Measurements from ENCODE around the gene FAM78A. TPM values are rescaled to one million over a fixed set of nuclear protein-coding genes. Genes with fewer than 3 reads are reported as not detected.

The FAM78A gene
- total and polyA plus RNA-seq, 2 experiments from 2014 or later = 0.23 to 1.1 TPM

DNA sequence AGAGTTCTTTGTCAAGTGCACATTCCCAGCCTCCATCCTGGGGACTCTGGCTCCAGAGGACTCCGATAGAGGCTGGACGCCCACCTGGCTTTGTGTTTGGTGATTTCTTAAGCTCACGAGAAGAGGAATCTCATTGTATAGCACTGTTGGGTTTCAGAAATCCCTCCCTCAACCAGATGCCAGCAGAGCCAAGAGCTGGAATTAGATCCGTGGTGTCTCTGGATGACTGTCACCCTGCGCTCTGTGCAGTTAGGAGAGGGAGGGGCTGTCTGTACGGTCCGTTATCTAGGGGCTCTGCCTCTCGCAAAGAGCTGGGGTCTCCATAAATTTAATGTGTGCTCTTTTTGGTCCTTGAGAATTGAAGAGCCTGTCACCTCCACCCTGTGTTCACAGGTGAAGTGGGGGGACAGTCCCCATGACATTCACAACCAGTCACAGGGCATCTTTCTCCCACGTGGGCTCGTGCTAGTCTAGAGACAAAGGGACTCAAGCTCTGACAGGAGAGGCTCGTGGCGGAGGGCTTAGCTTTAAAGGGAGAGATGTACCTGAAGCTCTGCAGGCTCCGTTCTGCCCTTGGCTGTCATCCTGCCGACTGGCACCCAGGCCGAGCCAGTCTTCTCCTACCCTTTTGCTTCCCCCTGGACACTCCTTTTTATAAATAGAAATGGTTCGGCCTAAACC, 41.4 kb downstream of the FAM78A start:
- peaks cover 12% of the 10 kb centered on the region; the same call in 1 of the 2 replicates for H3F3A ChIP-seq (ENCODE audit: insufficient read depth)
- no peak for DNase-seq
- no peaks in the 10 kb centered on the region; the same call in 1 of the 2 replicates for H3K36me3 ChIP-seq (ENCODE audit: low read depth)
- no peaks in the 10 kb centered on the region for H3K79me2 ChIP-seq (ENCODE audit: insufficient read depth)
- 83% methylated on average over 16 of the region's 16 CpGs for WGBS, 2 experiments (ENCODE audit: low coverage in 1 of 2, low lambda C conversion rate in 2 of 2, missing lambda C conversion rate in 2 of 2)
- in situ Hi-C loops (cut with MboI) = no loop called here
- no peak overlapping the region for H3K9ac ChIP-seq
- H3K4me2 ChIP-seq (ENCODE audit: unreplicated experiment) = no peak overlapping the region
- no peaks in the 10 kb centered on the region for H4K20me1 ChIP-seq (ENCODE audit: insufficient read depth)
- H3K27me3 ChIP-seq (replicated peaks; ENCODE audit: insufficient read depth) = no peaks in the 10 kb centered on the region
- H3K4me3 ChIP-seq = no peak overlapping the region
- H3K4me1 ChIP-seq (ENCODE audit: insufficient read depth) = peaks cover 10% of the 10 kb centered on the region
- H2AFZ ChIP-seq = no peak overlapping the region
- no peak overlapping the region for H3K27ac ChIP-seq
- no peaks in the 10 kb centered on the region for H3K9me3 ChIP-seq (ENCODE audit: low read depth)
- H3K9me2 ChIP-seq (ENCODE audit: insufficient read depth) = no peaks in the 10 kb centered on the region
- TF ChIP-seq EZH2 (IDR thresholded peaks at IDR 0.05; ENCODE audit: insufficient read depth, poor library complexity, severe bottlenecking) = no peak
- TF ChIP-seq EZH2phosphoT487 (IDR thresholded peaks at IDR 0.05; ENCODE audit: insufficient read depth, low read depth) = no peak

DNA sequence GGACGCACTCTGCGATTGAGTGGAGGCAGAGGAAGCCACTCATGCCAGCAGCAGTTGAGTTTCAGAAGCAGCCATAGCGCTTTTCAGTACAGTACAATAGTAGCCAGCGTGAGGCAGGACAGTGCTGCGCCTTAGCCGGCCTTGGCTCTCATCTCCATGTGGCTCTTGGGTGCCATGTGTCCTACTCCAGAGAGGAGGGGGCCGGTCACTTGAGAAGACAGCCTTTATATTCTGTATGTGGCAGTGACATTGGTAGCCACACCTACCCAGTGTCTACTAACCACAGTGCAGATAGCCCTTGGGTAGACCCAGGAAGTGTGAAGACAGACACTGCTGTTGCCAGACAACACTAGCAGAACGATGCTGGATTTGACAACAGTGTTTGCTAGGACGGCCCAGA, 42.3 kb downstream of the FAM78A start:
- H3K36me3 ChIP-seq (ENCODE audit: low read depth) = no peaks in the 10 kb centered on the region; the same call in 1 of the 2 replicates
- TF ChIP-seq EZH2phosphoT487 (IDR thresholded peaks at IDR 0.05; ENCODE audit: insufficient read depth, low read depth) = no peak
- no peak for TF ChIP-seq EZH2 (IDR thresholded peaks at IDR 0.05; ENCODE audit: insufficient read depth, poor library complexity, severe bottlenecking)
- in situ Hi-C loops (cut with MboI) = no loop called here

DNA sequence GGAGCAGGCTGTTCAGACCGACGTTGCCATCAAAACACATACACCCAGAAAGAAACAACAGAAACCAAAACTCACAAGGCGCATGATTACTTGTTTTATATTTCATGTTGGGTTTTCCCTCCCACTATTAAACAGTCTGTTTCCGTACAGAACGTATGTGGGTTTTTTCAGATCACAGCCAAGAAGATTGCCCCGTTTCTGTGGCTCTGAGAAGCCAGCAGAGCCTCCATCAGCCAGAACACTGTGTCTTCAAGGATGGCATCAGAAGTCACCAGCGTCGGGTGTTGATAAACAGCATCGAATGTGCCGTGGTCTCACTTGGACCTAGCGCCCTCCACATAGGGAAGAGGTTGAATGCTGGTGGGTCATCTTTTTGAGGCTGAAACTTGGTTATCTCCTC, 42.8 kb downstream of the FAM78A start:
- in situ Hi-C loops (cut with MboI) = no loop called here
- DNase-seq = no peak

More for the DNA sequence above, 42.3 kb downstream of the FAM78A start:
- Histone ChIP-seq H3F3A (ENCODE audit: insufficient read depth) (peaks cover 12% of the 10 kb centered on the region; the same call in 1 of the 2 replicates), H3K27me3 (replicated peaks; ENCODE audit: insufficient read depth) (no peaks in the 10 kb centered on the region), H3K4me3 (no peak overlapping the region), H3K9me3 (ENCODE audit: low read depth) (no peaks in the 10 kb centered on the region), H3K9ac (no peak overlapping the region), H3K79me2 (ENCODE audit: insufficient read depth) (no peaks in the 10 kb centered on the region), H2AFZ (no peak overlapping the region), H4K20me1 (ENCODE audit: insufficient read depth) (no peaks in the 10 kb centered on the region), H3K9me2 (ENCODE audit: insufficient read depth) (no peaks in the 10 kb centered on the region), H3K4me2 (ENCODE audit: unreplicated experiment) (no peak overlapping the region), H3K27ac (no peak overlapping the region), H3K4me1 (ENCODE audit: insufficient read depth) (peaks cover 10% of the 10 kb centered on the region)
- no peak for DNase-seq
- 91 to 95% methylated on average over 9 of the region's 9 CpGs for WGBS, 2 experiments (ENCODE audit: low coverage in 1 of 2, low lambda C conversion rate in 2 of 2, missing lambda C conversion rate in 2 of 2)

DNA sequence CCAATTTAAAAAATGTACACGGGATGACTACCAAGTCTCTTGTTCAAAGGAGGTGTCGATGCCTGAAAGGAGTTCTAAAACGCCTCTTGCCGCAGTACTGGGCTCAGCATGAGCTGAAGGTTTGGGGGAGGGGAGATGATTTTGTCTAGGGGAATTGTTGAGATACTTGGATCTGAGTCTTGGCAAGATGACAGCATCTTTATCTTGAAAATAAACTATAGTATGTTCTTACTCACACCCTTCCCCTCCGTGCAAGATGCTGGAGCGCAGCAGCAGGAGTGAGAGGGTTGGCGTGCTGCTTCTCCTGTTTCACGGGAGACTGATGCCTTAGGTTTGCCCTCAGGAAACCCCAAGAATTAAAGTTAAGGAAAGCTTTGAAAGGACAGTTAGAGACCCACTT, 47.3 kb downstream of the FAM78A start:
- Histone ChIP-seq H3K9me3 (ENCODE audit: low read depth) (no peaks in the 10 kb centered on the region), H3K9ac (no peak overlapping the region), H3K4me2 (ENCODE audit: unreplicated experiment) (no peak overlapping the region), H3K9me2 (ENCODE audit: insufficient read depth) (no peaks in the 10 kb centered on the region), H3K27ac (no peak overlapping the region), H3K79me2 (ENCODE audit: insufficient read depth) (no peaks in the 10 kb centered on the region), H3K4me3 (no peak overlapping the region), H3F3A (ENCODE audit: insufficient read depth) (no peaks in the 10 kb centered on the region), H3K36me3 (ENCODE audit: low read depth) (peaks cover 8% of the 10 kb centered on the region), H3K4me1 (ENCODE audit: insufficient read depth) (no peaks in the 10 kb centered on the region), H4K20me1 (ENCODE audit: insufficient read depth) (no peaks in the 10 kb centered on the region), H2AFZ (no peak overlapping the region), H3K27me3 (replicated peaks; ENCODE audit: insufficient read depth) (no peaks in the 10 kb centered on the region)
- DNase-seq = no peak
- TF ChIP-seq EZH2 (IDR thresholded peaks at IDR 0.05; ENCODE audit: insufficient read depth, poor library complexity, severe bottlenecking) (no peak), EZH2phosphoT487 (IDR thresholded peaks at IDR 0.05; ENCODE audit: insufficient read depth, low read depth) (no peak)
- in situ Hi-C loops (cut with MboI) = no loop called here
- 89 to 94% methylated on average over 8 of the region's 8 CpGs for WGBS, 2 experiments (ENCODE audit: low coverage in 1 of 2, low lambda C conversion rate in 2 of 2, missing lambda C conversion rate in 2 of 2)

More for the DNA sequence above, 42.8 kb downstream of the FAM78A start:
- Histone ChIP-seq H3K79me2 (ENCODE audit: insufficient read depth) (no peaks in the 10 kb centered on the region), H3K9me3 (ENCODE audit: low read depth) (no peaks in the 10 kb centered on the region), H4K20me1 (ENCODE audit: insufficient read depth) (no peaks in the 10 kb centered on the region), H3K27me3 (replicated peaks; ENCODE audit: insufficient read depth) (no peaks in the 10 kb centered on the region), H3K4me3 (no peak overlapping the region), H3K27ac (no peak overlapping the region), H3K4me1 (ENCODE audit: insufficient read depth) (peaks cover 10% of the 10 kb centered on the region), H3K9me2 (ENCODE audit: insufficient read depth) (no peaks in the 10 kb centered on the region), H3K36me3 (ENCODE audit: low read depth) (no peaks in the 10 kb centered on the region; the same call in 1 of the 2 replicates), H2AFZ (no peak overlapping the region), H3K9ac (no peak overlapping the region), H3F3A (ENCODE audit: insufficient read depth) (peaks cover 12% of the 10 kb centered on the region; the same call in 1 of the 2 replicates), H3K4me2 (ENCODE audit: unreplicated experiment) (no peak overlapping the region)
- WGBS, 2 experiments (ENCODE audit: low coverage in 1 of 2, low lambda C conversion rate in 2 of 2, missing lambda C conversion rate in 2 of 2) = 93 to 96% methylated on average over 11 of the region's 11 CpGs
- no peak for TF ChIP-seq EZH2 (IDR thresholded peaks at IDR 0.05; ENCODE audit: insufficient read depth, poor library complexity, severe bottlenecking)
- no peak for TF ChIP-seq EZH2phosphoT487 (IDR thresholded peaks at IDR 0.05; ENCODE audit: insufficient read depth, low read depth)
